GM18526 (cell line): ENCODE data around the gene YWHAE.

Experiments
- POLR2A ChIP-seq: IDR thresholded peaks from 3 replicates; pipeline ENCODE4 v1.6.1; 2011; ENCODE audit not compliant: insufficient read length; ENCODE audit errors: extremely low read depth

The YWHAE gene

DNA sequence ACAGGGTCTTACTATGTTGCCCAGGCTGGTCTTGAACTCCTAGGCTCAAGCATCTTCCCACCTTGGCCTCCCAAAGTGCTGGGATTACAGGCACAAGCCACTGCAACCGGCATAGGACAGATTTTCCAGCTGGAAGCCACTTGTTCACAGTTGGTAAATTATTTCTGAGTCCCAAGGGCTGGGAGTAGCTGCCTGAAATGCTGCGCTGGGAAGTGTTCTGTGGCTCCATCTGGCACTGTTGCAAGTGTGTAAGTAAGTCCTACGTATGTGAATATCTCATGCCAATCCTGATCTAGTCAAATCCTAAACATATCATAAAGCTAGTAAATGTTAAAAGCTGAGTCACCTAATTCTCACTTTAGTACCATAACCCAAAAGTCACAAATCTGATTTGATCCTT, 48.1 kb downstream of the YWHAE start:
- TF ChIP-seq POLR2A, result no peak

GRCh38 chr17:1351275-1351674, 48.7 kb downstream of the YWHAE start:
- TF ChIP-seq POLR2A, result no peak

- TF ChIP-seq POLR2A, result no peak
Measured at GRCh38 chr17:1347589-1348323, 52.3 kb downstream of the YWHAE start.

DNA sequence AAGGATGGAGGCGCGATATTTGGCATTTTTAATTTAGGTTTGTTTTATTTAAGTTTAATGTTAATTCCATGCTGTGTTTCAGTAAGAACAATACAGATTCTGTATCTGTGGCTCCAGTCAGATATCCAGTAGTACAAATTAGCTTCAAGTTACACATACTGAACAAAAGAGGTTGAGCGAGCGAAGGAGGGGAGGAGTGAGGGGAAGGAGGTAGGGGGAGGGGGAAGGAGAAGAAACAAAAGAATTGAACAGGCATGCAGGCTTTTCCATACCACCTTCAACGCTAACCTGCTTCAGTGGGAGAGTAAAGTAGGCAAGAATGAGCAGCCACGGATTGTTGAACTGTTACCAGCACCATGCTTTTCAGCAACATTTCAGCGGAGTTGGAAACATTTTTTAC, 55.5 kb downstream of the YWHAE start:
- TF ChIP-seq POLR2A, result no peak

DNA sequence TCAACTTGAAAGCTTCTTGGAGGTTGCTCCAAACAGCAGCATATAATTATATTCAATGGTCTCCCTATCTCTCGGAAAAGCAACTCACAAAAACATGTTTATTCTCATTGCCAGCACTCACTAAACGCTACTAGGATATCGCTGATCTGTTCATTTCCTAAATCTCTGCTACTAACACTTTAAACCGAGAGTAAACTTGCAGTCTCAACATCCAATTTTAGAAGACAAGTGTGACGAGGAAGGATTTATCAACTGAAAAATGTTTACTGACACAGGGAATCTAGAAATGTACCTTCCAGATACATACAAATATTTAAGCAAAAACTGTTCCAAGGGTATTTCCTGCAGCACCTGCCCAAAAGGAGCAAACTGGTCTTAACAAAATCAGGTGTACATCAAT, 56.5 kb downstream of the YWHAE start:
- no peak for TF ChIP-seq POLR2A

DNA sequence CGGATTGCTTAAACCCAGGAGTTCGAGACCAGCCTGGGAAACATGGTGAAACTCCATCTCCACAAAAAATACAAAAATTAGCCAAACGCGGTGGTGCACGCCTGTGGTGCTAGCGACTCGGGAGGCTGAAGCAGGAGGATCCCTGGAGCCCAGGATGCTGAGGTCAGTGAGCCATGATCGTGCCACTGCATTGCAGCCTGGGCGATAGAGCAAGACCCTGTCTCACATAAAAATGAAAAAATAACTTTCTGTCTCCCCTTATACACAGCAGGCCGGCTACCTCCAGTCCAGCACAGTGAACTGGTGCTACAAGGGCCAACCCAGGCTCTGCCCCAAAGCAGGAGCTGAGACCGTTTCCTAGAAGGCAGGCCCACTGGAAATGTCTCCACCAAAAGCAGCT, 59.7 kb downstream of the YWHAE start:
- no peak for TF ChIP-seq POLR2A

DNA sequence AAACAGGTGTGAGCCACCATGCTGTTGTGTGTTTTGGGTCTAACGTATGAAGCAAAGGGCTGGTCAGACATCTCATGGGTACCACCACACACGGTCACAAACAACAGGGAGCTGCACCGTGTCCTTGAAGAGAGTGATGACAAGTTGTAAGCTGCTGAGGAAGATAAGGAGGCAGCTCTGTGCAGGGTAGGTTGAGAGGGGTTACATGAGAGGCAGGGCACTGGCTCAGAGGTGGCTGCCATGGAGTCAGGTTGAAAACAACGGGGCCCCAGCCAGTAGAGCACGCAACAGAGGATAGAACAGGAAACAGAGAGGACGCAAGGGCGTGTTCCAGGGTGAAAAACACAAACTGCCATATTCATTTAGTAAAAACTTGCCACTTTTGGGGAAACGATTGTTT, 68.3 kb downstream of the YWHAE start:
- no peak for TF ChIP-seq POLR2A

DNA sequence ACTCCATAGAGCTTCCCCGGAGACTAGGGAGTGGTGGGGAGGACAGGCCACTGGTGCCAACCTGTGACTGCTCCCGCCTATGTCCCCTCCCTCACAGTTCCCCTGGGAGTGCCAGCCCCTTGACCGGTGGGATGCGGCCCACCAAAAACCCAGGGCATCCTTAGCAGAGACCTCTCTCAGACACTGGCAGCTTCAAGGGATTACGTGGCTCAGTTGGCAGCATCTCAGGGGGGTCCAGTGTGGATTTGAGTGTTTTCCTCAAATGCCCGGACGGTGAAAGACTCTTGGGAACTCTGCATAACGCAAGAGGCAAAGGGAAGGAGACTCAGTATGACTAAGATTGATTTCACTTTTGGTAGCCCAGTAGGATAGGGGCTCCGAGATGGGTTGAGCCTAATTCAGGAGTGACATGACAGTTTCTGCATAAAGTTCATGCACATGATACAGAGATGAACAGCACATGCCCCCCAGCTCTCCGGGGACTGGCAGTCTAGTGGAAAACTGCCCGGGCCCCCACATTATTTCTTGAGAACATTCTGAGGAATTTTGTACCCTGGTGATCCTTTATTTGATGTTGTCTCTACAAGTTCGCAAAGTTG, 70.2 kb downstream of the YWHAE start:
- no peak for TF ChIP-seq POLR2A

GRCh38 chr17:1328437-1328836, 71.6 kb downstream of the YWHAE start:
- no peak for TF ChIP-seq POLR2A

DNA sequence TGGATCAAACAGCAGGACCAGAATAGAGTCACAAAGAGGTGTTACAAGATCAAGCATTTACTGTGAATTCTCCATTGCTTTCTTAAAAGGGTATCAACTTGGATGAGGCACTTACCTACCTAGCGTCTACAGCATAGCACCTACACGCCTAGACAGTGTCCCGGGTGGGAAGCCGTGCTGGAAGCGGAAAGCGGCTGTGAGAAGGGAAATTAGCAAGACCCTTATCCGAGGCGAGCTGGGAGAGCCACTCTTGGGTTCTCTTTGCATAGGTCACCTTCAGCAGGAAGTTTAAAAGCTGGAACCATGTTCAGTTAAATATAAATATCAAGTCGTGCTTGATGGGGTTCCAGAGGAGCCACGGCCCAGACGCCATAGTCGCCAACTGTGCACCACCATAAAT, 74.3 kb downstream of the YWHAE start:
- TF ChIP-seq POLR2A, result no peak

DNA sequence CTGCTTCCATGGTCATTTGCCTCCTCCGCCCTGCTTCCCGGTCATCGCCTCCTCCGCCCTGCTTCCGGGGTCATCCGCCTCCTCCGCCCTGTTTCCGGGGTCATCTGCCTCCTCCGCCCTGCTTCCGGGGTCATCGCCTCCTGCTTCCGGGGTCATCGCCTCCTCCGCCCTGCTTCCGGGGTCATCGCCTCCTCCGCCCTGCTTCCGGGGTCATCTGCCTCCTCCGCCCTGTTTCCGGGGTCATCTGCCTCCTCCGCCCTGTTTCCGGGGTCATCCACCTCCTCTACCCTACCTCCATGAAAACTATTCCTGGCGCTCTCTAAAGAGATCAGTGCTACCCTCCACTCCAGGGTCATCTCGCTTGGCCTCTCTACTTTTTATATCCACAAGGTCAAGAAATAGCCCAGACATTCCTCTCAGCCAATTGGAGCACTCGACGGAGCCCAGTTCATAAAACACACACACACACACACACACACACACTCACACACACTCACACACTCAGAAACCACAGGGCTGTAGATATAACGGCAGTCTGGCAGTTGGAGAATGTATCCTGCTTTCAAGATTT, 75.7 kb downstream of the YWHAE start:
- TF ChIP-seq POLR2A, result no peak

DNA sequence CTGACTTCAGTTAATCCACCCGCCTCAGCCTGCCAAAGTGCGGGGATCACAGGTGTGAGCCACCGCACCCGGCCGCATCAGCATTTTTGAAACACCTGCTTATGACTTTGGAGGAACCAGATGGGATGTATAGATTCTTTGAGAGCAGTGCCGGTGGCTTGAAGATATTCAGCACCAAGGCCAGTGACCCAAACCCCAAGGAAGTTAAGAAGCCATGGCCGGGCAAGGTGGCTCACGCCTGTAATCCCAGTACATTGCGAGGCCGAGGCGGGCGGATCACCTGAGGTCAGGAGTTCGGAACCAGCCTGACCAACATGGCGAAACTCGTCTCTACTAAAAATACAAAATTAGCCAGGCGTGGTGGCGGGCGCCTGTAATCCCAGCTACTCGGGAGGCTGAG, 76.7 kb downstream of the YWHAE start:
- TF ChIP-seq POLR2A, result no peak

DNA sequence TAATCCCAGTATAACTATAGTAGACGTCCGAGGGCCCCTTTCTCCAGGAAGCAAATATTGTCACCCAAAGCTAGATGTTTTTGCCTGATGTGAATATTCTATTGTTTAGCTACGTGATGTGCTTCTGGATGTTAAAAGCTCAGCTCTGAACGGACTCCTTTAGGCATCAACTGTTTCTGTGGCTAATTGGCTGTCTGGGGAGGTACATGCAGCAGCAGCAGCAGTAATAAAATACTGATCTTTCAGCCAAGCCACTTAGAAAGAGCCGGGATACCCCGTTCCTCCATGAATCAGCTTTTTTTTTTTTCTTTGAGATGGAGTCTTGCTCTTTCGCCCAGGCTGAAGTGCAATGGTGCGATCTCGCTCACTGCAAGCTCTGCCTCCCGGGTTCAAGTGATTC, 77.5 kb downstream of the YWHAE start:
- no peak for TF ChIP-seq POLR2A

- no peak for TF ChIP-seq POLR2A
Measured at GRCh38 chr17:1322014-1322428, 78.0 kb downstream of the YWHAE start.

DNA sequence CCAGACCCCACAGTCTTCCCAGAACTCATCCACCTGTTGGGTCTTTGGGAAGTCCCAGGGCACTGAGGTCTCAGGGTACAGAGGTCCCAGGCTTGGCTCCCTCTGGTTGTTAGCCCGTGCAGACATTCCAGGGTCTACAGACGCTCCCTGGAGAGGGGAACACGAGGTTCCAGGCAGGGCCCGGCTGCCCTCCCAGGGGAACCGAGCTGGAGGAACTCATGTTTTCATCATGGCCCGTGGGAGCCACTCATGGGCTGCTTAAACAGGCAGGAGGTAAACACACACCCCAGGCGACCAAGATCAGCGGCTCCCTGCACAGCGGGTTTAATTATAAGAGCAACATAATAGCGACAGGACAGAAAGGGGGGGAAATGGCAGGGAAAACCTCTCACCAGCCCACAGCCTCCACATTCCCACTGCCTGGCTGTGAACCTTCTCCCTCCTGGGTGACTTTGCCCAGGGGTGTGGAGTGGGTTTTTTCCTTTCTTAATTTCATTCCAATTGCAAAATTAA, 84.1 kb downstream of the YWHAE start:
- no peak for TF ChIP-seq POLR2A

GRCh38 chr17:1315409-1315808, 84.6 kb downstream of the YWHAE start:
- TF ChIP-seq POLR2A, result no peak
